HEK293 (cell line): ENCODE data around the gene GH1.
"Not testable (repeated sequence)": the region's sequence is repeated elsewhere in the genome, so short reads cannot be mapped to it uniquely, and the experiment has no call there.

Experiments used
- CTCF ChIA-PET: fragments of 350-600 bp; formaldehyde crosslinking; extraction: SDS; loops from one replicate; lab custom pipeline; 2021; ENCODE audit warnings: antibody characterized with exemption; lab: Yijun Ruan, JAX
- POLR2A ChIA-PET: fragments of 300-600 bp; formaldehyde crosslinking; extraction: SDS; loops from one replicate; lab custom pipeline; 2020; ENCODE audit warnings: antibody characterized with exemption, inconsistent platforms; lab: Yijun Ruan, JAX
- H3K27ac ChIP-seq: fragments of 200-500 bp; sonication (Bioruptor generic); 2 replicates; pipeline ENCODE4 v1.5.1; 2014; ENCODE audit warnings: low read depth, low read length, control low read depth, inconsistent platforms; ENCODE audit errors: extremely low read depth
- H3K36me3 ChIP-seq, 2 experiments: fragments of 200-500 bp in 1 of 2; sonication (Bioruptor generic) in 1 of 2; 1 replicate in 1 of 2; 2 replicates in 1 of 2; pipeline ENCODE4 v1.5.1; 2014 to 2017; ENCODE audit warnings: inconsistent platforms in 2 of 2, low read length in 2 of 2; ENCODE audit not compliant: control insufficient read depth in 2 of 2, insufficient read depth in 1 of 2
- H3K4me1 ChIP-seq: fragments of 200-500 bp; sonication (Bioruptor generic); 2 replicates; pipeline ENCODE4 v1.5.1; 2014; ENCODE audit warnings: mild to moderate bottlenecking, low read length, inconsistent platforms; ENCODE audit not compliant: control insufficient read depth, insufficient read depth
- H3K4me3 ChIP-seq: 2 replicates; pipeline ENCODE4 v1.5.1; 2011; ENCODE audit warnings: low read depth, mild to moderate bottlenecking, control low read depth, low read length, moderate library complexity
- H3K9me3 ChIP-seq: fragments of 200-500 bp; sonication (Bioruptor generic); 2 replicates; pipeline ENCODE4 v1.5.1; 2014; ENCODE audit warnings: low read depth, low read length, inconsistent platforms; ENCODE audit not compliant: control insufficient read depth, insufficient read depth
- BCL11A ChIP-seq: fragments of 450-650 bp; formaldehyde crosslinking; IDR thresholded peaks from 2 replicates; pipeline ENCODE4 v1.5.1; 2016; ENCODE audit warnings: low read depth, missing biosample characterization, missing genetic modification characterization
- GLIS1 ChIP-seq: fragments of 450-650 bp; formaldehyde crosslinking; IDR thresholded peaks from 2 replicates; pipeline ENCODE4 v1.5.1; 2016; ENCODE audit warnings: missing biosample characterization, missing genetic modification characterization
- SALL2 ChIP-seq: fragments of 450-650 bp; formaldehyde crosslinking; IDR thresholded peaks from 2 replicates; pipeline ENCODE4 v1.5.0; 2017; ENCODE audit warnings: missing biosample characterization, mild to moderate bottlenecking, missing genetic modification characterization, borderline replicate concordance
- SETDB1 ChIP-seq: IDR thresholded peaks from one replicate; pipeline ENCODE4 v1.6.1; 2017; ENCODE audit warnings: mild to moderate bottlenecking, low read length, moderate library complexity, mixed read lengths; ENCODE audit not compliant: insufficient read length
- YY1 ChIP-seq: fragments of 450-650 bp; formaldehyde crosslinking; IDR thresholded peaks from 2 replicates; pipeline ENCODE4 v1.5.1; 2018; ENCODE audit warnings: missing biosample characterization, missing genetic modification characterization
- ZBTB44 ChIP-seq: fragments of 450-650 bp; IDR thresholded peaks from 2 replicates; pipeline ENCODE4 v1.5.1; 2018; ENCODE audit warnings: missing biosample characterization, mild to moderate bottlenecking, missing genetic modification characterization
- ZFP41 ChIP-seq: fragments of 450-650 bp; formaldehyde crosslinking; IDR thresholded peaks from 2 replicates; pipeline ENCODE4 v1.5.1; 2016; ENCODE audit warnings: missing biosample characterization, missing genetic modification characterization, borderline replicate concordance
- ZNF138 ChIP-seq: fragments of 450-650 bp; formaldehyde crosslinking; IDR thresholded peaks from 2 replicates; pipeline ENCODE4 v1.5.1; 2016; ENCODE audit warnings: missing biosample characterization, missing genetic modification characterization, borderline replicate concordance
- ZNF280D ChIP-seq: fragments of 450-650 bp; formaldehyde crosslinking; IDR thresholded peaks from 2 replicates; pipeline ENCODE4 v1.5.1; 2016; ENCODE audit warnings: missing biosample characterization, missing genetic modification characterization
- ZNF514 ChIP-seq: fragments of 450-650 bp; formaldehyde crosslinking; IDR thresholded peaks from 2 replicates; pipeline ENCODE4 v1.5.1; 2016; ENCODE audit warnings: missing biosample characterization, missing genetic modification characterization
- ZNF529 ChIP-seq: fragments of 450-650 bp; formaldehyde crosslinking; IDR thresholded peaks from 2 replicates; pipeline ENCODE4 v1.5.1; 2017; ENCODE audit warnings: missing genetic modification characterization, missing biosample characterization; ENCODE audit not compliant: insufficient replicate concordance
- ZNF548 ChIP-seq: fragments of 450-650 bp; formaldehyde crosslinking; IDR thresholded peaks from 2 replicates; pipeline ENCODE4 v1.5.1; 2016; ENCODE audit warnings: missing biosample characterization, missing genetic modification characterization
- ZNF623 ChIP-seq: fragments of 450-650 bp; formaldehyde crosslinking; IDR thresholded peaks from 2 replicates; pipeline ENCODE4 v1.5.1; 2016; ENCODE audit warnings: missing biosample characterization, missing genetic modification characterization
- ZNF837 ChIP-seq: fragments of 450-650 bp; formaldehyde crosslinking; IDR thresholded peaks from 2 replicates; pipeline ENCODE4 v1.5.1; 2016; ENCODE audit warnings: missing biosample characterization, missing genetic modification characterization
- ZXDB ChIP-seq: fragments of 450-650 bp; formaldehyde crosslinking; IDR thresholded peaks from 2 replicates; pipeline ENCODE4 v1.5.1; 2016; ENCODE audit warnings: missing biosample characterization, missing genetic modification characterization

GH1 gene

GRCh38 chr17:63880706-63881105 lies 37.9 kb downstream of the GH1 start:
- Histone ChIP-seq H3K4me1 (no peaks in the 10 kb centered on the region), H3K36me3 (no peaks in the 10 kb centered on the region), H3K4me3 (no peak overlapping the region), H3K9me3 (no peaks in the 10 kb centered on the region), H3K27ac (no peak overlapping the region)
- POLR2A ChIA-PET: no interaction called here
- TF ChIP-seq SALL2 (tag by site-specific recombination): no peak
- no peak for TF ChIP-seq ZNF837 (tag by site-specific recombination)
- TF ChIP-seq ZNF514: no peak
- no peak for TF ChIP-seq ZNF138 (tag by site-specific recombination)
- TF ChIP-seq ZBTB44 (tag by site-specific recombination): no peak
- no peak for TF ChIP-seq BCL11A (tag by site-specific recombination)
- TF ChIP-seq SETDB1: no peak
- TF ChIP-seq ZNF280D (tag by site-specific recombination): no peak
- TF ChIP-seq ZNF548 (tag by site-specific recombination): no peak
- TF ChIP-seq ZFP41: no peak
- no peak for TF ChIP-seq ZXDB (tag by site-specific recombination)
- no peak for TF ChIP-seq ZNF529 (tag by site-specific recombination)
- no peak for TF ChIP-seq GLIS1
- no peak for TF ChIP-seq YY1 (tag by site-specific recombination)
- TF ChIP-seq ZNF623: no peak
- TF ChIP-seq, all 188 proteins: peak for 0
- CTCF ChIA-PET: interaction anchor here (0.6 to 2.9 kb wide), 6 partner anchors 10 to 222 kb away, joined by 3 to 10 read pairs (median 3); no protein-coding TSS in a partner anchor

- H3K27ac ChIP-seq, H3K4me1 ChIP-seq, POLR2A ChIA-PET, H3K4me3 ChIP-seq, H3K36me3 ChIP-seq, H3K9me3 ChIP-seq: not testable (repeated sequence)
- CTCF ChIA-PET: interaction anchor here (0.6 to 2.6 kb wide), 4 partner anchors 10 to 1101 kb away, joined by 3 to 14 read pairs (median 4); no protein-coding TSS in a partner anchor
Observed at GRCh38 chr17:63878413-63878812, 40.2 kb downstream of the GH1 start.

GRCh38 chr17:63874693-63875092 lies 43.9 kb downstream of the GH1 start:
- H3K4me3 ChIP-seq, H3K9me3 ChIP-seq, H3K36me3 ChIP-seq, H3K4me1 ChIP-seq, POLR2A ChIA-PET, H3K27ac ChIP-seq: not testable (repeated sequence)
- CTCF ChIA-PET: interaction anchor here (0.6 to 1.4 kb wide), 13 partner anchors 9 to 1347 kb away, joined by 3 to 9 read pairs (median 4); no protein-coding TSS in a partner anchor

- POLR2A ChIA-PET, H3K9me3 ChIP-seq, H3K36me3 ChIP-seq, H3K4me3 ChIP-seq, H3K27ac ChIP-seq, H3K4me1 ChIP-seq: not testable (repeated sequence)
- CTCF ChIA-PET: interaction anchor here (0.6 to 1.4 kb wide), 13 partner anchors 8 to 1347 kb away, joined by 3 to 9 read pairs (median 4); no protein-coding TSS in a partner anchor
Observed at GRCh38 chr17:63874061-63874626, 44.5 kb downstream of the GH1 start.

- H3K4me3 ChIP-seq, H3K4me1 ChIP-seq, H3K9me3 ChIP-seq, POLR2A ChIA-PET, H3K36me3 ChIP-seq, H3K27ac ChIP-seq: not testable (repeated sequence)
- CTCF ChIA-PET: interaction anchor here (1.4 kb wide), 1 partner anchor 1228 kb away, joined by 3 read pairs; no protein-coding TSS in a partner anchor
Observed at GRCh38 chr17:63873577-63873976, 45.1 kb downstream of the GH1 start, which contains the start of gene CSH2. Gene CSH2 (minus strand): TSS chr17:63873677. CDS start chr17:63873614, 63 bp downstream.

GRCh38 chr17:63871646-63872365 lies 46.8 kb downstream of the GH1 start:
- POLR2A ChIA-PET, H3K27ac ChIP-seq, H3K4me1 ChIP-seq, H3K4me3 ChIP-seq, CTCF ChIA-PET, H3K36me3 ChIP-seq, H3K9me3 ChIP-seq: not testable (repeated sequence)
